ENCODE measurements around the gene RAP1GDS1. TPM values are rescaled to one million over a fixed set of nuclear protein-coding genes. Genes with fewer than 3 reads are reported as not detected.

The RAP1GDS1 gene
- total and polyA plus RNA-seq, 2 of the 4 experiments (the other 2 are of a cell fraction): 29.0 to 85.1 TPM

- Histone ChIP-seq H2BK120ac (ENCODE audit: low read depth, low read length) (no peak overlapping the region), H3K56ac (ENCODE audit: extremely low read depth, insufficient read depth, low read length) (no peak overlapping the region; the same call in 1 of the 2 replicates), H3K14ac (replicated peaks; ENCODE audit: low read depth, low read length) (no peak overlapping the region), H3K36me3 (ENCODE audit: control insufficient read depth, insufficient read depth, low read length) (no peaks in the 10 kb centered on the region), H3K4me3 (ENCODE audit: insufficient read depth, low read depth, low read length) (no peak overlapping the region), H3K27me3 (ENCODE audit: control insufficient read depth, insufficient read depth, low read length) (no peaks in the 10 kb centered on the region), H3K23ac (ENCODE audit: low read depth, low read length) (no peak overlapping the region), H2AK5ac (ENCODE audit: low read depth, low read length) (no peak overlapping the region), H3K18ac (ENCODE audit: low read depth, low read length) (no peak overlapping the region), H2BK15ac (ENCODE audit: low read depth, low read length) (no peak overlapping the region), H4K8ac (ENCODE audit: low read depth in 2 of 2, low read length in 2 of 2) (no peak overlapping the region), H2AK9ac (replicated peaks; ENCODE audit: low read depth, low read length, poor library complexity) (no peak overlapping the region), H3K4me2 (ENCODE audit: low read depth, low read length) (no peak overlapping the region), H3K9ac (ENCODE audit: low read depth, low read length) (no peak overlapping the region), H3K9me3 (ENCODE audit: control insufficient read depth, insufficient read depth, low read length) (no peaks in the 10 kb centered on the region), H2BK20ac (ENCODE audit: low read depth, low read length) (no peak overlapping the region), H4K91ac (ENCODE audit: insufficient read depth, low read depth, low read length) (no peak overlapping the region), H3K4ac (ENCODE audit: low read depth, low read length) (no peak overlapping the region), H2AFZ (replicated peaks; ENCODE audit: low read length, poor library complexity) (no peak overlapping the region), H4K20me1 (ENCODE audit: insufficient read depth, low read length) (peaks cover 5% of the 10 kb centered on the region; the same call in 1 of the 2 replicates), H3K4me1 (ENCODE audit: control insufficient read depth, insufficient read depth, low read length) (no peaks in the 10 kb centered on the region), H3K79me1 (ENCODE audit: low read depth in 1 of 2, low read length in 2 of 2) (peaks cover 9 to 24% of the 10 kb centered on the region in 2 experiments), H3K9me1 (ENCODE audit: insufficient read depth, low read length) (peaks cover 8% of the 10 kb centered on the region; the same call in 1 of the 2 replicates), H2BK5ac (ENCODE audit: low read depth, low read length, poor library complexity, severe bottlenecking) (no peak overlapping the region), H4K5ac (ENCODE audit: low read depth, low read length) (no peak overlapping the region), H3K27ac (ENCODE audit: insufficient read depth, low read length) (no peak overlapping the region)
- in situ Hi-C loops (cut with MboI; ENCODE audit: low sequenced_read_pairs) (no loop called here), dilution Hi-C loops (cut with HindIII; ENCODE audit: low sequenced_read_pairs, unreplicated experiment) (no loop called here), intact Hi-C loops (cut with micrococcal nuclease) (no loop called here)
- TF ChIP-seq MXI1 (IDR thresholded peaks at IDR 0.05; ENCODE audit: borderline replicate concordance, low read depth, low read length) (no peak), MAFK (IDR thresholded peaks at IDR 0.05; ENCODE audit: low read depth, low read length) (no peak), CTCF (conservative IDR thresholded peaks at IDR 0.05; ENCODE audit: low read depth, low read length) (no peak), RAD21 (IDR thresholded peaks at IDR 0.05; ENCODE audit: low read length) (no peak), ELK1 (IDR thresholded peaks at IDR 0.05; ENCODE audit: borderline replicate concordance, low read depth, low read length) (no peak), CHD1 (IDR thresholded peaks at IDR 0.05; ENCODE audit: low read depth, low read length) (no peak), NFE2L2 (IDR thresholded peaks at IDR 0.05; ENCODE audit: low read depth, low read length) (no peak), POLR2A (IDR thresholded peaks at IDR 0.05; ENCODE audit: low read depth, low read length) (no peak), MAZ (IDR thresholded peaks at IDR 0.05; ENCODE audit: borderline replicate concordance, low read depth, low read length) (no peak), BHLHE40 (IDR thresholded peaks at IDR 0.05; ENCODE audit: low read depth, low read length) (no peak), CEBPB (IDR thresholded peaks at IDR 0.05; ENCODE audit: low read depth, low read length) (no peak), FOS (IDR thresholded peaks at IDR 0.05; ENCODE audit: low read depth, low read length) (no peak), SMC3 (IDR thresholded peaks at IDR 0.05; ENCODE audit: low read depth, low read length) (no peak), USF2 (IDR thresholded peaks at IDR 0.05; ENCODE audit: low read depth, low read length) (no peak), RCOR1 (IDR thresholded peaks at IDR 0.05; ENCODE audit: insufficient replicate concordance, low read length) (no peak), RFX5 (IDR thresholded peaks at IDR 0.05; ENCODE audit: low read depth, low read length) (no peak)
- ATAC-seq (ENCODE audit: low read depth) (no peak), DNase-seq (no peak)
- ChIA-PET CTCF (no interaction called here), POLR2A (ENCODE audit: unreplicated experiment) (no interaction called here)
- no CpG with 5 or more reads among the region's 3 CpGs for WGBS, 2 experiments (ENCODE audit: extremely low coverage in 2 of 2, insufficient read length in 1 of 2)
- no TSS peak for BruUV-seq (replicated peaks)
Measured at GRCh38 chr4:98285676-98286075, 24.5 kb downstream of the RAP1GDS1 start.

Measured in IMR-90 (cell line).